GM19372 (cell line): ENCODE measurements around the gene MYO18A.
"Not testable (repeated sequence)": the region's sequence is repeated elsewhere in the genome, so short reads cannot be mapped to it uniquely, and the experiment has no call there.

ENCODE experiments used
- ATAC-seq: cut with Tn5 transposase; IDR thresholded peaks from one replicate; pipeline ENCODE4 v1.9.1; 2021; ENCODE audit warnings: mild to moderate bottlenecking, low read depth, moderate library complexity; ENCODE audit not compliant: unreplicated experiment

MYO18A gene

GRCh38 chr17:29148790-29149430, 31.3 kb downstream of the MYO18A start:
- ATAC-seq, result peak; percentile 88

GRCh38 chr17:29148257-29148789, 31.9 kb downstream of the MYO18A start:
- no peak for ATAC-seq

GRCh38 chr17:29147682-29148081, 32.5 kb downstream of the MYO18A start:
- no peak for ATAC-seq

- ATAC-seq, result not testable (repeated sequence)
These were observed 33.0 kb downstream of the MYO18A start for GRCh38 chr17:29147228-29147627.

- ATAC-seq, result no peak
These were observed 33.7 kb downstream of the MYO18A start for GRCh38 chr17:29146369-29146972.

GRCh38 chr17:29145289-29146073, 34.7 kb downstream of the MYO18A start:
- ATAC-seq, result peak; percentile 36

GRCh38 chr17:29143894-29144293, 36.3 kb downstream of the MYO18A start:
- no peak for ATAC-seq

GRCh38 chr17:29141514-29141876, 38.7 kb downstream of the MYO18A start:
- no peak for ATAC-seq

- ATAC-seq, result no peak
These were observed 39.3 kb downstream of the MYO18A start for GRCh38 chr17:29140631-29141513.

- ATAC-seq, result no peak
These were observed 40.1 kb downstream of the MYO18A start for GRCh38 chr17:29140051-29140621.

- no peak for ATAC-seq
These were observed 41.1 kb downstream of the MYO18A start for GRCh38 chr17:29138971-29139691.

- ATAC-seq, result no peak
These were observed 41.8 kb downstream of the MYO18A start for GRCh38 chr17:29138184-29138955.

GRCh38 chr17:29136998-29137730, 43.0 kb downstream of the MYO18A start:
- ATAC-seq, result no peak

- ATAC-seq, result no peak
These were observed 44.7 kb downstream of the MYO18A start for GRCh38 chr17:29135464-29135863.

- no peak for ATAC-seq
These were observed 47.0 kb downstream of the MYO18A start for GRCh38 chr17:29133121-29133713.

GRCh38 chr17:29131814-29132682, 48.1 kb downstream of the MYO18A start:
- ATAC-seq, result no peak

GRCh38 chr17:29129731-29130130, 50.5 kb downstream of the MYO18A start:
- no peak for ATAC-seq
